GM12874 (cell line): ENCODE results near the gene LEUTX.

Experiments
- TF ChIP-seq, protein P1 (sequence below): IDR thresholded peaks from 2 replicates; pipeline ENCODE4 v1.5.1; 2011; ENCODE audit warnings: low read depth, mild to moderate bottlenecking, control low read depth, low read length, moderate library complexity; ENCODE audit not compliant: insufficient read depth

Gene LEUTX

DNA sequence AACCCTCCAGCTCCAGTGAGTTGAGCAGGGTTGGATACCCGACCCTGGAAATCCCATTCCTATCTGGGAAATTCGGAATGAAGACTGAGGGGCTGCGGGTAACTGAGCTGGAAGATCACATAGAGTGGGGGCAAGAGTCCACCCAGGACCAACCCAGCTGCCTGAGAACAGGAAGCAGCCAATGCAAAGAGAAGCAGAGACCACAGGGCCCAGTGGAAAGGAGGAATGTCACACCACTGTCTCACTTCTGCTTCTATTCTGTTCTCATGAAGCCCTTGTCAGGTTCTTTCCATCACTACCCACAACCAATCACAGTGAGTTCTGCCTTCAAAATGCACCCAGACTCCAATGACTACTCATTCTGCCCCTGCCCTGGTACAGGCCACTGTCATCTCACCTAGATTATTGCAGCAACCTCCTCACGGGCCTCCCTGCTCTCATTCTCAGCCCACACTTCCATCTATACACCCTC, 40.0 kb downstream of the LEUTX start:
- TF ChIP-seq, protein P1, sequence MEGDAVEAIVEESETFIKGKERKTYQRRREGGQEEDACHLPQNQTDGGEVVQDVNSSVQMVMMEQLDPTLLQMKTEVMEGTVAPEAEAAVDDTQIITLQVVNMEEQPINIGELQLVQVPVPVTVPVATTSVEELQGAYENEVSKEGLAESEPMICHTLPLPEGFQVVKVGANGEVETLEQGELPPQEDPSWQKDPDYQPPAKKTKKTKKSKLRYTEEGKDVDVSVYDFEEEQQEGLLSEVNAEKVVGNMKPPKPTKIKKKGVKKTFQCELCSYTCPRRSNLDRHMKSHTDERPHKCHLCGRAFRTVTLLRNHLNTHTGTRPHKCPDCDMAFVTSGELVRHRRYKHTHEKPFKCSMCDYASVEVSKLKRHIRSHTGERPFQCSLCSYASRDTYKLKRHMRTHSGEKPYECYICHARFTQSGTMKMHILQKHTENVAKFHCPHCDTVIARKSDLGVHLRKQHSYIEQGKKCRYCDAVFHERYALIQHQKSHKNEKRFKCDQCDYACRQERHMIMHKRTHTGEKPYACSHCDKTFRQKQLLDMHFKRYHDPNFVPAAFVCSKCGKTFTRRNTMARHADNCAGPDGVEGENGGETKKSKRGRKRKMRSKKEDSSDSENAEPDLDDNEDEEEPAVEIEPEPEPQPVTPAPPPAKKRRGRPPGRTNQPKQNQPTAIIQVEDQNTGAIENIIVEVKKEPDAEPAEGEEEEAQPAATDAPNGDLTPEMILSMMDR, result no peak

- TF ChIP-seq, protein P1, result no peak
These were observed 41.1 kb downstream of the LEUTX start for GRCh38 chr19:39819786-39820185.

DNA sequence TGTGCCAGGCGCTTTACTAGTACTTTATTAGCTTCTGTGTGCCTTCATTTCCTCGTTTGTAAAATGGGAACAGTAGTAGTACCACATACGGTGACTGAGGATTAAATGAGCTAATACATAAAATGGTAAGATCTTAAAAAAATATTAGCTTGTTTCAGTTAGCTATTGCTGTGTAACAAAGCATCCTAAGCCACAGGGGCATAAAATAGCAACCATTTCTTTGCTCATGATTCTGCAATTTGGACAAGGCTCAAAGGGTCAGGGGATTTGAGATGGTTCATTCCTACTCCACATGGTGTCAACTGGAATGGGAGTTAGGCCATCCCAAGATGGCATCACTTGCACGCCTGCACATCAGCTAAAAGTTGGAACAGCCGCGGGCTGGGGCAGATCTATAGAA, 42.0 kb downstream of the LEUTX start:
- TF ChIP-seq, protein P1, result no peak

DNA sequence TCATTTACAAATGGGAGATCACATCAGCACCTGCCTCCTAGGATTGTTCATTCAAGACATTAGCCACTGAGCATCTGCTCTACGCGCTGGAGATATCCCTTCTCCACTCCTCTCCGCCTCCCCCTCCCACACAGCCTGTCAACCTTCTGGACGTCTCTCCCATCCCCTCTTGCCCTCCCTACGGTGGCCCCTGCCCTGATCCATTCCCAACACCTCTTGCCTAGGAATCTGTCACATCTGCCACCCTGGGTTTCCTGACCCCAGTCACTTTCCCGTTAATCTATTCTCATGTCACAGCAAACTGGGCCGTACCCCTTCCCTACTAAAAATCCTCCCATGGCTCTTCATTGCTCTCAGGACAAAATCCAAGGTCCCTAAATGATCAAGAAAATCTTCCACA, 45.0 kb downstream of the LEUTX start:
- TF ChIP-seq, protein P1, result no peak

- TF ChIP-seq, protein P1, result no peak
These were observed 45.8 kb downstream of the LEUTX start for GRCh38 chr19:39824143-39825092.

DNA sequence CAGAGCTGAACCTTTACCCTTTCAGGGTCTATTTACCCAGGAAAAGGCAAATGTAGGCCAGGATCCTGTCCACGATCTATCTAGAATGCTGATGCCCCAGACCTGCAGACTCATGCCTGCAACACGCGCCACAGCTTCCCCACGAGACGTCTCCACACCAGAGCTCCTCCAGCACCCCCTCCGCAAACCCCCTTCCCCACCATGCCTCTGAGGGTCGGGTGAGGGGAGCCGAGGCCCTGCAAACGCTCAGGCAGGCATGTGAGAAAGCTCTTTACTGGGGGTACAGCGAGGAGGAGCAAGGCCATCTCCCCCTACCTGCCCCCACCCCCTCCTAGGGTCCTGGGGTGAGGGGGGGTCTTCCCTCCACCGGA, 46.4 kb downstream of the LEUTX start:
- TF ChIP-seq, protein P1, result no peak

GRCh38 chr19:39825531-39826076, 47.0 kb downstream of the LEUTX start:
- TF ChIP-seq, protein P1, result no peak
